ENCODE results near the gene ASPSCR1. TPM values are rescaled to one million over a fixed set of nuclear protein-coding genes. Genes with fewer than 3 reads are reported as not detected.

Gene ASPSCR1
- total and polyA plus RNA-seq, 9 of the 15 experiments (the other 6 are each of a cell fraction or from before 2014, with no cell fraction given), result 0.90 to 36.9 (median 11.6) TPM

DNA sequence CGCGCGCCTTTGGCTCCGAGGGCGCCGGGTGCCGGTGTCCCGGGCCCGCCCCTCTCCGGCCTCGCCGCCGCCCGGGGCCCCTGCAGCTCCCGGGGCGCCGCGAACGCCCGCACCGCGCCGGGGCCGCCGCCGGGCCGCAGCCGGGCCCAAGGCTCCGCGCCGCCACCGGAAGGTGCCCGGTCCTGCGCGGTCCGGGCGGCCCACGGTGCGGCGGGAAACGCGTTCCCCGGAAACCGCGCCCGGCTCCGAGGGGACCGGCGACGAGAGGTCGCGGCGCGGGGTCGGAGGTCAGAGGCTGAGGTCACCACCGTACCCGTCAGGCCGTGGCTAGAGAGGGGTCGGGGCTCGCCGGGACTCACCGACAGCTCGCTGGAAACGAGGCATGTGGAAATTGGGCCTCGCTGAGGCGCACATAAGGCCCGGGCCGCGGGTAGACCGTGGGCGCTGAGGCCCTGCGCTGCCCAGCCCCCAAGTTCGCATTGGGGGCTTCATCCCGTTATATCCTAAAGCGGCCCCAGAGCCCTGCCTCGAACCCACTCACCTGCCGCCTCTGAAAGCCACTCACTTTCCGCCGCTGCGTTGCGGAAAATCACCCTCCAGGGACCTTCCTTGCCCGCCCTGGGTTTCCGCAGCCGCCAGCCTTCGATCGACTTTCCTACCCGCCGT, 88.3 kb downstream of the ASPSCR1 start, which contains the start of gene DUS1L (continued):
- 0 out of 4 replicates have a peak, but pooled peaks of 1 of the 2 experiments have one; percentile 11 for TF ChIP-seq NRF1 (conservative IDR thresholded peaks at IDR 0.05 in 1 of 2, IDR thresholded peaks at IDR 0.05 in 1 of 2)
- TF ChIP-seq, protein P1, sequence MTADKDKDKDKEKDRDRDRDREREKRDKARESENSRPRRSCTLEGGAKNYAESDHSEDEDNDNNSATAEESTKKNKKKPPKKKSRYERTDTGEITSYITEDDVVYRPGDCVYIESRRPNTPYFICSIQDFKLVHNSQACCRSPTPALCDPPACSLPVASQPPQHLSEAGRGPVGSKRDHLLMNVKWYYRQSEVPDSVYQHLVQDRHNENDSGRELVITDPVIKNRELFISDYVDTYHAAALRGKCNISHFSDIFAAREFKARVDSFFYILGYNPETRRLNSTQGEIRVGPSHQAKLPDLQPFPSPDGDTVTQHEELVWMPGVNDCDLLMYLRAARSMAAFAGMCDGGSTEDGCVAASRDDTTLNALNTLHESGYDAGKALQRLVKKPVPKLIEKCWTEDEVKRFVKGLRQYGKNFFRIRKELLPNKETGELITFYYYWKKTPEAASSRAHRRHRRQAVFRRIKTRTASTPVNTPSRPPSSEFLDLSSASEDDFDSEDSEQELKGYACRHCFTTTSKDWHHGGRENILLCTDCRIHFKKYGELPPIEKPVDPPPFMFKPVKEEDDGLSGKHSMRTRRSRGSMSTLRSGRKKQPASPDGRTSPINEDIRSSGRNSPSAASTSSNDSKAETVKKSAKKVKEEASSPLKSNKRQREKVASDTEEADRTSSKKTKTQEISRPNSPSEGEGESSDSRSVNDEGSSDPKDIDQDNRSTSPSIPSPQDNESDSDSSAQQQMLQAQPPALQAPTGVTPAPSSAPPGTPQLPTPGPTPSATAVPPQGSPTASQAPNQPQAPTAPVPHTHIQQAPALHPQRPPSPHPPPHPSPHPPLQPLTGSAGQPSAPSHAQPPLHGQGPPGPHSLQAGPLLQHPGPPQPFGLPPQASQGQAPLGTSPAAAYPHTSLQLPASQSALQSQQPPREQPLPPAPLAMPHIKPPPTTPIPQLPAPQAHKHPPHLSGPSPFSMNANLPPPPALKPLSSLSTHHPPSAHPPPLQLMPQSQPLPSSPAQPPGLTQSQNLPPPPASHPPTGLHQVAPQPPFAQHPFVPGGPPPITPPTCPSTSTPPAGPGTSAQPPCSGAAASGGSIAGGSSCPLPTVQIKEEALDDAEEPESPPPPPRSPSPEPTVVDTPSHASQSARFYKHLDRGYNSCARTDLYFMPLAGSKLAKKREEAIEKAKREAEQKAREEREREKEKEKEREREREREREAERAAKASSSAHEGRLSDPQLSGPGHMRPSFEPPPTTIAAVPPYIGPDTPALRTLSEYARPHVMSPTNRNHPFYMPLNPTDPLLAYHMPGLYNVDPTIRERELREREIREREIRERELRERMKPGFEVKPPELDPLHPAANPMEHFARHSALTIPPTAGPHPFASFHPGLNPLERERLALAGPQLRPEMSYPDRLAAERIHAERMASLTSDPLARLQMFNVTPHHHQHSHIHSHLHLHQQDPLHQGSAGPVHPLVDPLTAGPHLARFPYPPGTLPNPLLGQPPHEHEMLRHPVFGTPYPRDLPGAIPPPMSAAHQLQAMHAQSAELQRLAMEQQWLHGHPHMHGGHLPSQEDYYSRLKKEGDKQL (CRISPR knock-in tag; IDR thresholded peaks at IDR 0.05; ENCODE audit: borderline replicate concordance), result no peak
- TF ChIP-seq ZNF212 (CRISPR knock-in tag; IDR thresholded peaks at IDR 0.05), result 0 out of 2 replicates have a peak, but pooled peaks have one; percentile 57
- TF ChIP-seq NEUROD1 (IDR thresholded peaks at IDR 0.05; ENCODE audit: borderline replicate concordance, low read depth, low read length, partially characterized antibody), result peak; percentile 75
- 0 out of 2 replicates have a peak, but pooled peaks have one; percentile 81 for TF ChIP-seq ZNF76 (CRISPR knock-in tag; IDR thresholded peaks at IDR 0.05; ENCODE audit: borderline replicate concordance)
- TF ChIP-seq KLF13 (tag; IDR thresholded peaks at IDR 0.05; ENCODE audit: borderline replicate concordance, low read depth), result 0 out of 2 replicates have a peak, but pooled peaks have one; percentile 34
- TF ChIP-seq SMARCC2 (IDR thresholded peaks at IDR 0.05; ENCODE audit: low read depth), result no peak
- 0 out of 2 replicates have a peak, but pooled peaks have one; percentile 36 for TF ChIP-seq RBM34 (IDR thresholded peaks at IDR 0.05; ENCODE audit: borderline replicate concordance, insufficient read depth, low read length)
- peak; percentile 90 for TF ChIP-seq HDAC8 (tag; IDR thresholded peaks at IDR 0.05)
- TF ChIP-seq MYNN (IDR thresholded peaks at IDR 0.05), result no peak
- no peak for TF ChIP-seq MYNN (CRISPR knock-in tag; IDR thresholded peaks at IDR 0.05)
- no peak for TF ChIP-seq STAT5B (CRISPR knock-in tag; IDR thresholded peaks at IDR 0.05)
- TF ChIP-seq RB1 (IDR thresholded peaks at IDR 0.05; ENCODE audit: low read depth), result peak; percentile 99
- no peak for TF ChIP-seq CSDE1 (IDR thresholded peaks at IDR 0.05)
- TF ChIP-seq ZFX (CRISPR knock-in tag; IDR thresholded peaks at IDR 0.05), result peak; percentile 93
- no peak for TF ChIP-seq SUPT5H (IDR thresholded peaks at IDR 0.05)
- no peak for TF ChIP-seq MCM7 (IDR thresholded peaks at IDR 0.05)
- TF ChIP-seq ZNF253 (CRISPR knock-in tag; conservative IDR thresholded peaks at IDR 0.05), result no peak
- TF ChIP-seq BRF1 (IDR thresholded peaks at IDR 0.05; ENCODE audit: borderline replicate concordance, extremely low read depth, insufficient read length), result no peak
- TF ChIP-seq, protein P2, sequence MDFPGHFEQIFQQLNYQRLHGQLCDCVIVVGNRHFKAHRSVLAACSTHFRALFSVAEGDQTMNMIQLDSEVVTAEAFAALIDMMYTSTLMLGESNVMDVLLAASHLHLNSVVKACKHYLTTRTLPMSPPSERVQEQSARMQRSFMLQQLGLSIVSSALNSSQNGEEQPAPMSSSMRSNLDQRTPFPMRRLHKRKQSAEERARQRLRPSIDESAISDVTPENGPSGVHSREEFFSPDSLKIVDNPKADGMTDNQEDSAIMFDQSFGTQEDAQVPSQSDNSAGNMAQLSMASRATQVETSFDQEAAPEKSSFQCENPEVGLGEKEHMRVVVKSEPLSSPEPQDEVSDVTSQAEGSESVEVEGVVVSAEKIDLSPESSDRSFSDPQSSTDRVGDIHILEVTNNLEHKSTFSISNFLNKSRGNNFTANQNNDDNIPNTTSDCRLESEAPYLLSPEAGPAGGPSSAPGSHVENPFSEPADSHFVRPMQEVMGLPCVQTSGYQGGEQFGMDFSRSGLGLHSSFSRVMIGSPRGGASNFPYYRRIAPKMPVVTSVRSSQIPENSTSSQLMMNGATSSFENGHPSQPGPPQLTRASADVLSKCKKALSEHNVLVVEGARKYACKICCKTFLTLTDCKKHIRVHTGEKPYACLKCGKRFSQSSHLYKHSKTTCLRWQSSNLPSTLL (IDR thresholded peaks at IDR 0.05), result no peak
- no peak for TF ChIP-seq MTF1 (CRISPR knock-in tag; IDR thresholded peaks at IDR 0.05; ENCODE audit: borderline replicate concordance)
- peak; percentile 41 to 82; a peak in 2 of 4 replicates for TF ChIP-seq SIN3A (IDR thresholded peaks at IDR 0.05; ENCODE audit: borderline replicate concordance in 2 of 2, control insufficient read depth in 1 of 2, low read depth in 2 of 2, low read length in 2 of 2)

Measured in K562 (cell line).